Measurements from ENCODE around the gene TMEM108.

DNA sequence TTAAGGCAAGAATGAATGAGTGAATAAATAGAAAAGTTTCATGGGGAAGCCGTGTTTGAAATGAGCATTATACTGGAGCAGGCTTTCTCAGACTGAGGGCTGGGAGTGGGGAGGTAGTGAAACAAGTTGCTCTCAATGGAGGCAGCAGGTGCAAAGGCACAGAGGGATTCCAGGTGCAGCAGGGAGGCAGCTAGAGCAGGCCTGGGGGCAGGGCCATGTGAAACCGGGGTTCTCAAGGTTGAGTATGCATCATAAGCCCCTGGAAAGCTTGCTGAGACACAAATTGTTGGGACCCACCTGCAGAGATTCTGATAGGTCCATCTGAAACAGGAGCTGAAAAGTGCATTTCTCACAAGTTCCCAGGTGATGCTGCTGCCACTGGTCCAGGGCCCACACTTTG is 406.9 kb downstream of the TMEM108 start:
- TF ChIP-seq, protein P1, sequence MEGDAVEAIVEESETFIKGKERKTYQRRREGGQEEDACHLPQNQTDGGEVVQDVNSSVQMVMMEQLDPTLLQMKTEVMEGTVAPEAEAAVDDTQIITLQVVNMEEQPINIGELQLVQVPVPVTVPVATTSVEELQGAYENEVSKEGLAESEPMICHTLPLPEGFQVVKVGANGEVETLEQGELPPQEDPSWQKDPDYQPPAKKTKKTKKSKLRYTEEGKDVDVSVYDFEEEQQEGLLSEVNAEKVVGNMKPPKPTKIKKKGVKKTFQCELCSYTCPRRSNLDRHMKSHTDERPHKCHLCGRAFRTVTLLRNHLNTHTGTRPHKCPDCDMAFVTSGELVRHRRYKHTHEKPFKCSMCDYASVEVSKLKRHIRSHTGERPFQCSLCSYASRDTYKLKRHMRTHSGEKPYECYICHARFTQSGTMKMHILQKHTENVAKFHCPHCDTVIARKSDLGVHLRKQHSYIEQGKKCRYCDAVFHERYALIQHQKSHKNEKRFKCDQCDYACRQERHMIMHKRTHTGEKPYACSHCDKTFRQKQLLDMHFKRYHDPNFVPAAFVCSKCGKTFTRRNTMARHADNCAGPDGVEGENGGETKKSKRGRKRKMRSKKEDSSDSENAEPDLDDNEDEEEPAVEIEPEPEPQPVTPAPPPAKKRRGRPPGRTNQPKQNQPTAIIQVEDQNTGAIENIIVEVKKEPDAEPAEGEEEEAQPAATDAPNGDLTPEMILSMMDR (IDR thresholded peaks at IDR 0.05 in 2 of 3, conservative IDR thresholded peaks at IDR 0.05 in 1 of 3; ENCODE audit: borderline replicate concordance in 1 of 3, insufficient read depth in 1 of 3, low read depth in 2 of 3, low read length in 2 of 3): no peak
- no peak for TF ChIP-seq POLR2A (IDR thresholded peaks at IDR 0.05; ENCODE audit: borderline replicate concordance, extremely low read depth, insufficient read depth, insufficient read length)
- TF ChIP-seq, protein P2, sequence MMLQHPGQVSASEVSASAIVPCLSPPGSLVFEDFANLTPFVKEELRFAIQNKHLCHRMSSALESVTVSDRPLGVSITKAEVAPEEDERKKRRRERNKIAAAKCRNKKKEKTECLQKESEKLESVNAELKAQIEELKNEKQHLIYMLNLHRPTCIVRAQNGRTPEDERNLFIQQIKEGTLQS (IDR thresholded peaks at IDR 0.05): no peak
- TF ChIP-seq CBX3 (IDR thresholded peaks at IDR 0.05; ENCODE audit: low read depth): no peak
- no peak for TF ChIP-seq RAD21 (IDR thresholded peaks at IDR 0.05; ENCODE audit: low read depth)
- no peak for TF ChIP-seq POLR2AphosphoS5 (IDR thresholded peaks at IDR 0.05; ENCODE audit: low read depth, low read length)
- no peak for TF ChIP-seq SP1 (IDR thresholded peaks at IDR 0.05; ENCODE audit: low read depth)
- no peak for TF ChIP-seq EZH2phosphoT487 (IDR thresholded peaks at IDR 0.05; ENCODE audit: borderline replicate concordance)
